SK-N-SH treated with all-trans-retinoic acid at 6 μM for 48 hours (cell line): ENCODE results near the gene AGAP1.

Experiments
- ARNTL ChIP-seq: fragments of 450-650 bp; formaldehyde crosslinking; IDR thresholded peaks from 2 replicates; pipeline ENCODE4 v1.5.0; 2020; ENCODE audit warnings: low read depth, mild to moderate bottlenecking, moderate library complexity, borderline replicate concordance
- ESRRG ChIP-seq: fragments of 250-450 bp; sonication (Bioruptor Pico); IDR thresholded peaks from 2 replicates; pipeline ENCODE4 v1.6.1; 2021; ENCODE audit warnings: mild to moderate bottlenecking
- GLIS3 ChIP-seq: fragments of 250-450 bp; sonication (Bioruptor Pico); IDR thresholded peaks from 2 replicates; pipeline ENCODE4 v1.5.0; 2020; ENCODE audit warnings: mild to moderate bottlenecking, moderate library complexity
- TCF4 ChIP-seq: fragments of 250-450 bp; sonication (Bioruptor Pico); IDR thresholded peaks from 2 replicates; pipeline ENCODE4 v1.8.0; 2021; ENCODE audit warnings: mild to moderate bottlenecking, moderate library complexity, borderline replicate concordance
- ZFP3 ChIP-seq: fragments of 250-450 bp; sonication (Bioruptor Pico); IDR thresholded peaks from 2 replicates; pipeline ENCODE4 v1.5.0; 2020; ENCODE audit warnings: mild to moderate bottlenecking, moderate library complexity
- ZFP30 ChIP-seq: fragments of 450-650 bp; formaldehyde crosslinking; IDR thresholded peaks from 2 replicates; pipeline ENCODE4 v1.5.0; 2022; ENCODE audit warnings: mild to moderate bottlenecking, moderate library complexity
- ZNF565 ChIP-seq: fragments of 450-650 bp; formaldehyde crosslinking; conservative IDR thresholded peaks from 2 replicates; pipeline ENCODE4 v1.5.0; 2020; ENCODE audit warnings: low read depth, mild to moderate bottlenecking, moderate library complexity
- TF ChIP-seq, protein P1 (sequence below): fragments of 250-450 bp; sonication (Bioruptor Pico); IDR thresholded peaks from 2 replicates; pipeline ENCODE4 v1.5.1; 2021; ENCODE audit warnings: mild to moderate bottlenecking, moderate library complexity
- TF ChIP-seq, protein P2 (sequence below): fragments of 250-450 bp; sonication (Bioruptor Pico); IDR thresholded peaks from 2 replicates; pipeline ENCODE4 v1.8.0; 2020; ENCODE audit warnings: mild to moderate bottlenecking, moderate library complexity, borderline replicate concordance
- TF ChIP-seq, protein P3 (sequence below): fragments of 250-450 bp; sonication (Bioruptor Pico); IDR thresholded peaks from 2 replicates; pipeline ENCODE4 v1.5.0; 2020; ENCODE audit warnings: mild to moderate bottlenecking, moderate library complexity

DNA sequence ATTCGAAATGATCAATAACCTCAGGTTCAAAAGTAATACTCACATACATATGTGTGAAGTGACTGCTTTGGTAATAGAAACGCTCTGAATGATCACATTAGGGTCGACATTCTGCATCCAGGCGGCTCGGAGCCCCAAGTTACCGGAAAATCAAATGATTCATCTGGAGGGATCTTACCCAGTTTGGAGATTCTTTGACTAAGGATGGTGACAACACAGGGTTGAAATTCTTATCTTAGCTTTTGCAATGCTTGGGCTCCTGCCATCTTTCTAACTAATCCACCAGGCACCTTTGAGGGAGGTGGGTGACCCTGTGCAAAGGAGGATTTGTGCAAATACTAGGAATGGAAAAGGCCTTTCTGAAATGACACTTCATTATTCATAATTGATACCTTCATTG lies 663.5 kb downstream of the AGAP1 start:
- TF ChIP-seq ZFP30 (CRISPR knock-in tag), result no peak
- no peak for TF ChIP-seq GLIS3 (CRISPR knock-in tag)
- TF ChIP-seq, protein P1, sequence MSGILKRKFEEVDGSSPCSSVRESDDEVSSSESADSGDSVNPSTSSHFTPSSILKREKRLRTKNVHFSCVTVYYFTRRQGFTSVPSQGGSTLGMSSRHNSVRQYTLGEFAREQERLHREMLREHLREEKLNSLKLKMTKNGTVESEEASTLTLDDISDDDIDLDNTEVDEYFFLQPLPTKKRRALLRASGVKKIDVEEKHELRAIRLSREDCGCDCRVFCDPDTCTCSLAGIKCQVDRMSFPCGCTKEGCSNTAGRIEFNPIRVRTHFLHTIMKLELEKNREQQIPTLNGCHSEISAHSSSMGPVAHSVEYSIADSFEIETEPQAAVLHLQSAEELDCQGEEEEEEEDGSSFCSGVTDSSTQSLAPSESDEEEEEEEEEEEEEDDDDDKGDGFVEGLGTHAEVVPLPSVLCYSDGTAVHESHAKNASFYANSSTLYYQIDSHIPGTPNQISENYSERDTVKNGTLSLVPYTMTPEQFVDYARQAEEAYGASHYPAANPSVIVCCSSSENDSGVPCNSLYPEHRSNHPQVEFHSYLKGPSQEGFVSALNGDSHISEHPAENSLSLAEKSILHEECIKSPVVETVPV (CRISPR knock-in tag), result no peak
- no peak for TF ChIP-seq ZNF565 (CRISPR knock-in tag)
- no peak for TF ChIP-seq ZFP3 (CRISPR knock-in tag)
- TF ChIP-seq, protein P2, sequence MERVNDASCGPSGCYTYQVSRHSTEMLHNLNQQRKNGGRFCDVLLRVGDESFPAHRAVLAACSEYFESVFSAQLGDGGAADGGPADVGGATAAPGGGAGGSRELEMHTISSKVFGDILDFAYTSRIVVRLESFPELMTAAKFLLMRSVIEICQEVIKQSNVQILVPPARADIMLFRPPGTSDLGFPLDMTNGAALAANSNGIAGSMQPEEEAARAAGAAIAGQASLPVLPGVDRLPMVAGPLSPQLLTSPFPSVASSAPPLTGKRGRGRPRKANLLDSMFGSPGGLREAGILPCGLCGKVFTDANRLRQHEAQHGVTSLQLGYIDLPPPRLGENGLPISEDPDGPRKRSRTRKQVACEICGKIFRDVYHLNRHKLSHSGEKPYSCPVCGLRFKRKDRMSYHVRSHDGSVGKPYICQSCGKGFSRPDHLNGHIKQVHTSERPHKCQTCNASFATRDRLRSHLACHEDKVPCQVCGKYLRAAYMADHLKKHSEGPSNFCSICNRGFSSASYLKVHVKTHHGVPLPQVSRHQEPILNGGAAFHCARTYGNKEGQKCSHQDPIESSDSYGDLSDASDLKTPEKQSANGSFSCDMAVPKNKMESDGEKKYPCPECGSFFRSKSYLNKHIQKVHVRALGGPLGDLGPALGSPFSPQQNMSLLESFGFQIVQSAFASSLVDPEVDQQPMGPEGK (CRISPR knock-in tag), result no peak
- no peak for TF ChIP-seq ARNTL (CRISPR knock-in tag)
- no peak for TF ChIP-seq TCF4 (CRISPR knock-in tag)
- no peak for TF ChIP-seq ESRRG (CRISPR knock-in tag)
- TF ChIP-seq, protein P3, sequence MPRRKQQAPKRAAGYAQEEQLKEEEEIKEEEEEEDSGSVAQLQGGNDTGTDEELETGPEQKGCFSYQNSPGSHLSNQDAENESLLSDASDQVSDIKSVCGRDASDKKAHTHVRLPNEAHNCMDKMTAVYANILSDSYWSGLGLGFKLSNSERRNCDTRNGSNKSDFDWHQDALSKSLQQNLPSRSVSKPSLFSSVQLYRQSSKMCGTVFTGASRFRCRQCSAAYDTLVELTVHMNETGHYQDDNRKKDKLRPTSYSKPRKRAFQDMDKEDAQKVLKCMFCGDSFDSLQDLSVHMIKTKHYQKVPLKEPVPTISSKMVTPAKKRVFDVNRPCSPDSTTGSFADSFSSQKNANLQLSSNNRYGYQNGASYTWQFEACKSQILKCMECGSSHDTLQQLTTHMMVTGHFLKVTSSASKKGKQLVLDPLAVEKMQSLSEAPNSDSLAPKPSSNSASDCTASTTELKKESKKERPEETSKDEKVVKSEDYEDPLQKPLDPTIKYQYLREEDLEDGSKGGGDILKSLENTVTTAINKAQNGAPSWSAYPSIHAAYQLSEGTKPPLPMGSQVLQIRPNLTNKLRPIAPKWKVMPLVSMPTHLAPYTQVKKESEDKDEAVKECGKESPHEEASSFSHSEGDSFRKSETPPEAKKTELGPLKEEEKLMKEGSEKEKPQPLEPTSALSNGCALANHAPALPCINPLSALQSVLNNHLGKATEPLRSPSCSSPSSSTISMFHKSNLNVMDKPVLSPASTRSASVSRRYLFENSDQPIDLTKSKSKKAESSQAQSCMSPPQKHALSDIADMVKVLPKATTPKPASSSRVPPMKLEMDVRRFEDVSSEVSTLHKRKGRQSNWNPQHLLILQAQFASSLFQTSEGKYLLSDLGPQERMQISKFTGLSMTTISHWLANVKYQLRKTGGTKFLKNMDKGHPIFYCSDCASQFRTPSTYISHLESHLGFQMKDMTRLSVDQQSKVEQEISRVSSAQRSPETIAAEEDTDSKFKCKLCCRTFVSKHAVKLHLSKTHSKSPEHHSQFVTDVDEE, result no peak
